Small intestine (tissue), 7 donors: ENCODE data around the gene DGKK. TPM values are rescaled to one million over a fixed set of nuclear protein-coding genes. Genes with fewer than 3 reads are reported as not detected.
A peak's percentile ranks its signal among the peaks of the same experiment; 100 is the strongest.

ENCODE experiments used
- DNase-seq, 2 donors: peaks; one replicate each; pipeline versions ENCODE4 v3.0.0 to v3.0.0-alpha.2; 2013
- FAIRE-seq: peaks from 2 replicates; lab custom pipeline; 2012; peaks lifted over from hg19 to GRCh38; lab: Jason Lieb, UNC
- H3K27ac ChIP-seq, 3 donors: one replicate each; pipeline ENCODE4 v1.5.1; 2013; ENCODE audit warnings: low read length in 2 of 3, mild to moderate bottlenecking in 2 of 3, control low read depth in 1 of 3, inconsistent platforms in 1 of 3, low read depth in 1 of 3, moderate library complexity in 1 of 3
- H3K27me3 ChIP-seq, 3 donors: one replicate each; pipeline ENCODE4 v1.6.1; 2013; ENCODE audit warnings: low read length in 3 of 3, inconsistent platforms in 1 of 3; ENCODE audit not compliant: control insufficient read depth in 3 of 3, insufficient read depth in 3 of 3
- H3K36me3 ChIP-seq, 3 donors: one replicate each; pipeline ENCODE4 v1.6.1; 2013; ENCODE audit warnings: low read length in 3 of 3, inconsistent platforms in 1 of 3, low read depth in 1 of 3, mild to moderate bottlenecking in 1 of 3, moderate library complexity in 1 of 3; ENCODE audit not compliant: control insufficient read depth in 3 of 3, insufficient read depth in 2 of 3
- H3K4me1 ChIP-seq, 3 donors: one replicate each; pipeline ENCODE4 v1.6.1; 2013; ENCODE audit warnings: low read length in 2 of 3, inconsistent platforms in 1 of 3, low read depth in 1 of 3, mild to moderate bottlenecking in 1 of 3, moderate library complexity in 1 of 3; ENCODE audit not compliant: control insufficient read depth in 3 of 3, insufficient read depth in 2 of 3
- H3K4me3 ChIP-seq, 3 donors: one replicate each; pipeline ENCODE4 v1.5.1; 2013; ENCODE audit warnings: low read length in 3 of 3, control low read depth in 1 of 3, inconsistent platforms in 1 of 3, low read depth in 1 of 3, mild to moderate bottlenecking in 1 of 3, moderate library complexity in 1 of 3
- H3K9me3 ChIP-seq, 2 donors: one replicate each; pipeline ENCODE4 v1.6.1; 2013; ENCODE audit warnings: low read depth in 1 of 2, low read length in 1 of 2; ENCODE audit not compliant: control insufficient read depth in 2 of 2, insufficient read depth in 1 of 2
- WGBS, 3 donors: extraction: QIAGEN DNeasy Blood & Tissue Kit; methylation state at CpG; one replicate each; pipeline ENCODE4 v1.1.7; 2013; 5-methylcytosine and 5-hydroxymethylcytosine counted together
- polyA plus RNA-seq, 4 donors: library from polyadenylated mRNA; stranded (reverse) in 3 of 4; unstranded in 1 of 4; fragments of 200-250 nt in 3 of 4; fragments of 120-200 nt in 1 of 4; gene quantifications; one replicate each; pipeline versions ENCODE4 v1.2.1 to v1.2.3, GENCODE V29; 2013
- donor health status: healthy with polysubstance abuse.
- donor health status: control.
- donor health status: control.
- donor health status: Bipolar disorder and iron deficiency.
- donor health status: healthy.

The DGKK gene
- polyA plus RNA-seq, 4 donors: 0.01 TPM; not detected in 3

DNA sequence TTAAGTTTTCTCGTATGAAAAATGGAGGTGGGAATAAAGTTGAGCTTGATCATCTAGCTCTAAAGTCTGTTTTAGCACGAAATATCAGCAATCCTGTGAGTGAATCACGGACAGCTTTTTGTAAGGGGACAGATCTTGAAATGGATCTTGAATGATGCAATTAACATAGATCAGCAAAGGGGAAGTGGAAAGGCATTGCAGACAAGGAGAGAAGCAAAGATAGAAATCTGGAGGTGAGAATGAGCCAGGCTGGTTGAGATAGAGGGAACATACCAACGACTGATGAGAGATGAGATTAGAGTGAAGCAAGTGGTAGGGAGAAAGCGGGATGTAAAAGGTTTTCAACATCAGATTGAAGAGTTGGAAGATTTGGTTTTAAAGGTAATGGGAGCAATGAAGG, 4.6 kb upstream of the DGKK start:
- H3K4me1 ChIP-seq: no peaks in the 10 kb centered on the region
- no peaks in the 10 kb centered on the region for H3K9me3 ChIP-seq
- WGBS, 3 donors: 47 to 69% (median 67%) methylated on average over 5 of the region's 5 CpGs
- peaks cover 3 to 24% (median 4%) of the 10 kb centered on the region in 3 donors for H3K27me3 ChIP-seq
- no peaks in the 10 kb centered on the region for H3K36me3 ChIP-seq
- FAIRE-seq: no peak
- H3K27ac ChIP-seq: no peak overlapping the region
- H3K4me3 ChIP-seq: no peak overlapping the region
- DNase-seq: no peak

DNA sequence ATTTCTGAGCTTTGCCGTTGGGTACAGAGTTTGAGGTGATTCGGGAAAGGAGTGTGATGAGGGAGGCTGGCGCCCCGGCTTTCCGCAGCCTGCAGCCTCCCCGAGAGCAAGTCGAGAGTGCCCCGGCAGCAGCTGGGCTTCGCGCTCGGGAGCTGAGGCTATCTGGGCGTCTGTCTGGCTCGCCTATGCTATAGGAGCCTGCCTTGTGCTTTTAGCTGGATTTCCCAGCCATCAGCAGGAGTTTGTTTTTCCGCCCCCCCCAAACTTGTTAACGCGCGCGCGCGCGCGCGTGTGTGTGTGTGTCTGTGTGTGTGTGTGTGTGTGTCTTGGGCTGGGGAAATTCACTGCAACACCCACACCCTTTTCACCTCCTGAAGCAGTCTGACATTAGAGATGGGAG, 765 bp upstream of the DGKK start:
- Histone ChIP-seq H3K27me3 (peaks cover 4 to 47% (median 5%) of the 10 kb centered on the region in 3 donors), H3K4me3 (no peak overlapping the region), H3K36me3 (no peaks in the 10 kb centered on the region), H3K4me1 (no peaks in the 10 kb centered on the region), H3K27ac (no peak overlapping the region), H3K9me3 (no peaks in the 10 kb centered on the region)
- no peak for FAIRE-seq
- DNase-seq: no peak
- 4 to 38% (median 17%) methylated on average over 22 to 23 of the region's 23 CpGs for WGBS, 3 donors

DNA sequence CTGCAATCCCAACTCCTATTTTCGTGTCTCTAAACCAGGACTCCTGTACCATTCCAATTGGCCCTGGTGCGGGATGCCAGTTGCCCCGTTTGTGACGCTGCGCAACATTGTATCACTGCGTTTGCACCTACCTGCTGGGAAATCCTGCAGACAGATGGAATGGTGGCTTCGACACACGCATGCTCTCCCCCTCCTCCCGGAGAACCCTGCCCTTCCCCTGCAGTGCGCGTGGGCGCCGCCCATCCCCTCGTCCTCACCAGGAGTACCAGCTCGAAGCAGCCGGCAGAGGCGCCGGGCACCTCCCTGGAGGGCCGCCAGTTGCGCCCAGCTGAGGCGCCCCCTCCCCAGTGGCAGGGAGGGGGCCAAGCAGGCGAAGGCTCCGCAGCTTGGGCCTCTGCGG, 1.4 kb downstream of the DGKK start:
- Histone ChIP-seq H3K27ac (no peak overlapping the region), H3K9me3 (no peaks in the 10 kb centered on the region), H3K4me3 (no peak overlapping the region), H3K27me3 (peaks cover 4 to 47% (median 5%) of the 10 kb centered on the region in 3 donors), H3K36me3 (no peaks in the 10 kb centered on the region), H3K4me1 (no peaks in the 10 kb centered on the region)
- DNase-seq: peak in 1 of 2 donors; percentile 4
- FAIRE-seq: no peak
- 2 to 40% (median 10%) methylated on average over 20 to 24 of the region's 24 CpGs for WGBS, 3 donors

DNA sequence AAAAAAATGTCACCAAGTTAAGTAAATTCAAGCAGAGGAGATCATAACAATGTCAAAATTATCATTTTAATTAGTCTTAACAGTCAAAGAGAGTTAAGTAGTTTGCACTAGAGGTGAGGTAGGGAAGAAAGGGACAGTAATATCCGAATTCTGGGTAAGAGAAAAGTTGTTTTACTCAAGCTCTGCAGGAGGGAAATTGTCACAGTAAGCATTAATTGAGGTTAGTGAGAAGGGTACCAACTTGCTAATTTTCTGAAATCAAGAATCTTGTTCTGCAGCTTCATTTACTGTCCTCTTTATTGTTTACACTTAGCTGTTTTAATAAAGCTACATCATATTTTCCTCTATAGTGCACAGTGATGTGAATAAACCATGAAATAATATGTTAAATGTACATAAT, 11.0 kb downstream of the DGKK start:
- Histone ChIP-seq H3K4me1 (no peaks in the 10 kb centered on the region), H3K4me3 (no peak overlapping the region), H3K27ac (no peak overlapping the region), H3K36me3 (no peaks in the 10 kb centered on the region), H3K9me3 (no peaks in the 10 kb centered on the region), H3K27me3 (no peaks in the 10 kb centered on the region)
- 12 to 51% (median 27%) methylated on average over 1 of the region's 1 CpG for WGBS, 3 donors
- no peak for FAIRE-seq
- DNase-seq: no peak

DNA sequence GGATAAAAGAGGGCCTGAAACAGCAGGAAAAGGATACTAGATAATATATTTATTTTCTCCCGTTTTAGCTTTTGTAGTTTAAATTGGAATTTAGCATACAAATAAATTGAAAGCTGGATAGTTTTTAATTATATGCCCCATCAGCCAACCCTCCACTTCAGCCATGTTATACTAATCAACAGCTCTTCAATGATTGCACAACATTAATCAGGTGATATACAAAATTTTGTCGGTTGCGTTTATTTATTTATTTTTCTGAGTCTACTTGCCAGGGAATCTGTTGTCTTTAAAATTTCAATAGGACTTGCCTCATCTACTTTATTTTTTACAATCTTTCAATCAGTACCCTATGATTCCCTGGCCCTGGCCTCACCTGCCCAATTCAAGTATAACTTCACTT, 12.1 kb downstream of the DGKK start:
- Histone ChIP-seq H3K4me3 (no peak overlapping the region), H3K27me3 (no peaks in the 10 kb centered on the region), H3K9me3 (no peaks in the 10 kb centered on the region), H3K36me3 (no peaks in the 10 kb centered on the region), H3K4me1 (no peaks in the 10 kb centered on the region), H3K27ac (no peak overlapping the region)
- 73 to 91% (median 89%) methylated on average over 3 of the region's 3 CpGs for WGBS, 3 donors
- no peak for FAIRE-seq
- DNase-seq: no peak

DNA sequence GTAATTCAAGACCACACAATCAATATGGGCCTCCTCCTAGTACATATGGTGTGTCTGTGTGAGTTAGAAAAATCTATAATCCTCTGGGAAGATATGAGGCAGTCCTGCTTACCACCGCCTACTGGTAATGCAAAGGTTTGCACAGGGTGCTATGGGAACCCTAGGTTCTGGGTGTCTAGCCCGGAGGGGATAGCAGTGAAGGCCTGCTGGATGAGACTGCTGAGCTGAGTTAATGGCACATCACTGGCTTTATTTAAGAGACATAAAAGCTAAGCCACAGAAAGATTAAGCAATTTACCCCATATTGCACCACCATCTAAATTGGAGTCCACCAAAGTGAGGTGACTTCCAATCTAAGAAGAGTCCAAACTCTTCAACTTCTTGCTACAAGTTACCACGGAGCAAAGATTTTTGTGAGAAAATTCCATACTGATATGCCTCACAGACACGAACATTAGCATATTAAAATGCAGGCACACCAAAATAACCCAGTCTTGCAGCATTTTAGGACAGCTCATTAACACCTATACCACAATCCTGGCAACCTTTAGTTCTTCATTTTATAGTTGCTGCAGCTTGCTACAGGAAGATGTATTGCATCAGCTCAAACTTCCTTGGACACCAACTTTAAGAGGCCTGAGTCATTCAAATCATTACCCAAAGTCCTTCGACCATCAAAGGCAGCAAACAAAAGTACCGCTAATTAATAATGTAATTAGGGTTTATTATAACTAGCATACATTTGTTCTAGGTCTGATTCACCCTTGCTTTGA, 13.7 kb downstream of the DGKK start:
- Histone ChIP-seq H3K27ac (no peak overlapping the region), H3K27me3 (no peaks in the 10 kb centered on the region), H3K36me3 (no peaks in the 10 kb centered on the region), H3K9me3 (no peaks in the 10 kb centered on the region), H3K4me1 (no peaks in the 10 kb centered on the region), H3K4me3 (no peak overlapping the region)
- FAIRE-seq (no peak), DNase-seq (peak in 1 of 2 donors; percentile 5)
- WGBS, 3 donors: 55 to 73% (median 57%) methylated on average over 6 of the region's 6 CpGs

DNA sequence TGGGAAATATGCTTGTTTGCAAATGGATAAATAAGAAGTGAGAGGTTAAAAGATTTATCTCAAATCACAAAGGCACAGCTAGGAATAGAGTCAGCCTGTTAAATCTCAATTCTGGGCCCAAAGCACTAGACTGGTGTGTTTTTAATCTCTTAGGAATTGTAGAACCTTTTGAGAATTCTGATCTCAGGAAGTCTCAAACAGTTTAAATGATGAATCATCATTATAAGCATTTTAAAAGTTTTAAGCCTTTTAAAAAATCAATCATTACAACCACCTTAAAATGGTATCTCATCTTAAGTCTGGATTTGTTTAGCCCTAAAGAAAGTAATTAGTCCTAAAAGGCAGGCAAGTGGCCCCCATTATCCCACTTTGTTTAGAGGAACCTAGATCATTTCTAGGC, 17.8 kb downstream of the DGKK start:
- FAIRE-seq: no peak
- Histone ChIP-seq H3K36me3 (no peaks in the 10 kb centered on the region), H3K27ac (no peak overlapping the region), H3K4me1 (no peaks in the 10 kb centered on the region), H3K9me3 (no peaks in the 10 kb centered on the region), H3K27me3 (no peaks in the 10 kb centered on the region), H3K4me3 (no peak overlapping the region)
- DNase-seq: no peak

DNA sequence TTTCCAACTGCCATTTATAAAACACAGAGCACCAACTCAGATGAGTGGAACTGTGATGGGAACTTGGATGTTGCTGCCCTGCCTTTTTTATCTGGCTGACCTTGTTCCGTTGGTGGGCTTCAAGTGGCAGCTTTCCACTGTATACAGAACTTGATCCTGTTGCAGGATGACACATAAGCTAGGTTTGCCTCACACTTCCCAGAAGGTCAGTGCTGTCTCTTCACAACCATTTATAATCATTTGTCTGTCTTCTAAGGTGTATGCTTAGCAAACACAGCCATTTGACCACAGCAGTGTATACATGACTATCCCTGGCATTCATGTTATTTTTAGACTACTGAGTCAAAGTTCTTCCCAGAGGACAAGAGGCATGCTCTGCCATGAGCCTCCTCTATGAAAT, 20.3 kb downstream of the DGKK start:
- no peak for DNase-seq
- Histone ChIP-seq H3K27ac (no peak overlapping the region), H3K4me1 (no peaks in the 10 kb centered on the region), H3K4me3 (no peak overlapping the region), H3K27me3 (no peaks in the 10 kb centered on the region), H3K36me3 (no peaks in the 10 kb centered on the region), H3K9me3 (no peaks in the 10 kb centered on the region)
- no peak for FAIRE-seq
- 50 to 58% (median 52%) methylated on average over 1 of the region's 1 CpG for WGBS, 3 donors

DNA sequence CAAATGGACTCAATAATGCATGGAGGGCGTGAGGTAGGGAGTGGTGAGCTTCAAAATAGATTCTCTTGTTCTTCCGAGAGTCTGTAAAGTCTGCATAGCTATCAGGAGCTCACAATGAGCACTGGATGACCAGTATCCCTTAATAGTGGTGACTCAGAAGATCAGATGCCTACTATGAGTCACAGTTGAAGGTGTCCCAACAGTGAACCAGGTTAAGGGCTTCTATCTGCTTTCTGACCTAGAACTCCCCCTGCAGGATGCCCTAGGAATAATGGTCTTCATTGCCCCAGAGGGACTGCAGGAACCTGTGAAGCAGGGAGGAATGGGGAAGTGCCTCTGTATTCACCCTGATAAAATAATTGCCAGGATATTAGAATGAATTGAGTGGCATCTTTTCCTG, 22.1 kb downstream of the DGKK start:
- FAIRE-seq (no peak), DNase-seq (peak; percentile 16 to 53)
- Histone ChIP-seq H3K36me3 (no peaks in the 10 kb centered on the region), H3K27me3 (no peaks in the 10 kb centered on the region), H3K4me1 (no peaks in the 10 kb centered on the region), H3K27ac (no peak overlapping the region), H3K4me3 (no peak overlapping the region), H3K9me3 (no peaks in the 10 kb centered on the region)
- WGBS, 3 donors: 74 to 78% (median 77%) methylated on average over 2 of the region's 2 CpGs
